ENCODE measurements around the gene ZDHHC14.

Gene ZDHHC14

GRCh38 chr6:157520596-157521361 lies 139.8 kb downstream of the ZDHHC14 start:
- DNase-seq, result no peak

DNA sequence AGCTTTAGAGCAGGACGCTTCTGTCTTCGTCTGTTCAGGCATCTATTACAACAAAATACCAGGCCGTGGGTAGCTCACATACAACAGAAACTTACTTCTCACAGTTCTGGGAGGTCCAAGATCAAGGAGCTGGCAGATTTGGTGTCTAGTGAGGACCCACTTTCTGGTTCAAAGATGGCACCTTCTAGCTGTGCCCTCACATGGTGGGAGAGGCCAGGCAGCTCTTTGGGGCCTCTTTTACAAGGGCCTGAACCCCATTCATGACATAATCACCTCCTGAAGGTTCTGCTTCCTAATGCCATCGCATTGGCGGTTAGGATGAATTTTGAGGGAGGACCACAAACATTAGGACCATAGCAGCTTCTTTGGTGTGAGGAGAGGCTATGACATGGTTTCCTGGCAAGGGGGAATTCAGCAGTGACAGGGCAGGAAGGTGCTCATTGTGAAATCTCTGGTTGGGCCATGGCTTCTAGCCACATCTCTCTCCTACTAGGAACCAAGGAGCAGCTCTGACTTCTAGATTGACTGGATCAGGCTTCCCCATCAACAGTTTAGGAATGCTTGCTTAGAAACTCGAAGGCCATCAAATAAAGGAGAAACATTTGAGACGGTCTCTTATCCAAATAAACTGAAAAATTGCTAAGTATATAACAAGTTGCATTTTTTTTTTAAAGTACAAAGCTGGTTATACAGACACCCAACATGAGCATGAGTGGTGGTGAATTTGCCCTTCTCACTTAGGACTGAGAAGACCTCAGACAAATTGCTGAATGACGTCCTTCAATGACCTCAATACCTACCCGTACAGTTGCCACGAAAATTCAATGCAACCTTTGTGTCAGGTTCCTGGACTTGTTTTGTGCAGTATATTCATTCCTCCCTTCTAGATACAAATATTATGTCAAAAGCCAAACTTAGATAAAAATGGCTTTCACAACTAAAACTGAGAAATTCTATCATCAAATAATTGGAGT lies 140.7 kb downstream of the ZDHHC14 start:
- DNase-seq, result no peak

DNA sequence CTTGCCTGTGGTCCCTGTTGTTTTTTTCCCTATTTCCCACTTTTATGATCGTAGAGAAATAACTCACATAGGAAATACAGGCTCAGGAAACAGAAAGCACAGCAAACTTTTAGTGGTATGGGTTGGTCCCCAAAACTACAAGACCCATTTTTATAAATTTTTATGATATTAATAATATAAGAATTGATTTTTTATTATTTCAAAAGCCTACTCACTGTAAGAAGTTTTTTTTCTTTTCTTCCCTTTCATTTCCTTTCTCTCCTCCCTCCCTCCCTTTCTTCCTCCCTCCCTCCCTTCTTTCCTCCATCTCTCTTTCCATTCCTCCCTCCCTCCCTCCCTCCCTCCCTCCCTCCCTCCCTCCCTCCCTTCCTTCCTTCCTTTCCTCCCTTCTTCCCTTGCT lies 141.5 kb downstream of the ZDHHC14 start:
- DNase-seq, result no peak

DNA sequence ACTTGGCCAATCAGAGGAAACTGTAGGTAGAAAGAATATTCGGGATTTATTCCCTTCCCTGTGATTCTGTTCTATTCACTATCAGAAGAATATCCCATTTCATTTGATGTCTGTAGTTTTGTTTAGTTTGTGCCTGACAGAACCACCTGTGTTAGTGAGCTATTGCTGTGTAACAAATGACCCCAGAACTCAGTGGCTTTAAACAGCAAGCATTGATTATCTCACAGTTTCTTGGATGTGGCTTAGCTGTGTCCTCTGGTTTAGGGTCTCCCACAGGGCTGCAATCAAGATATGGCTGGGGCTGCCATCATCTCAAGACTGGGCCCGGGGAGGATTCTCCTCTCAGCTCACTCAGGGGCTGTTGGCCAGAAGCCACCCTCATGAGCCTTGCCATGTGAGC lies 143.7 kb downstream of the ZDHHC14 start:
- no peak for DNase-seq

GRCh38 chr6:157525292-157525889 lies 144.4 kb downstream of the ZDHHC14 start:
- DNase-seq, result no peak

GRCh38 chr6:157525918-157526425 lies 145.0 kb downstream of the ZDHHC14 start:
- DNase-seq, result no peak

DNA sequence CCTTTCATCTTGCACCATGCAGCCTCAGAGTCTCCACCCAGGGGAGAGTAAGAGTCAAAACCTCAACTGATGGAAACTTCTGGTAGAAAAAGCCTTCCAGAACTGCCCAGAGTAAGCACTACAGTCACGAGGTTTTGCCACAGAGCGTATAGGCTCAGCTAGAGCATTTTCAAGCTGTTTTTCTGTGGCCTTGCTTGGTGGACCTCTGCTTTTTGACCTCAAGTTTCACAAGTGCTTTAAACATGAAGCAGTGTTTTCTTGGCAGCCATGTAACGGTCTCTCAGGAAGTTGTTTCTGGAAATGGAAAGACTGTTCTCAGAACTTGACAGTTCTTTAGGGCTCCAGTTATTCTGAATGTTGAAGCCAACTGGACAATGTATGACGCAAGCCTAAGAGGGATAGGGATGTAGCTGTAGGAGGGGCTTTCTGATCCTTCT lies 146.5 kb downstream of the ZDHHC14 start:
- DNase-seq, result no peak

- DNase-seq, result no peak
Measured at GRCh38 chr6:157528931-157529653, 148.1 kb downstream of the ZDHHC14 start.

DNA sequence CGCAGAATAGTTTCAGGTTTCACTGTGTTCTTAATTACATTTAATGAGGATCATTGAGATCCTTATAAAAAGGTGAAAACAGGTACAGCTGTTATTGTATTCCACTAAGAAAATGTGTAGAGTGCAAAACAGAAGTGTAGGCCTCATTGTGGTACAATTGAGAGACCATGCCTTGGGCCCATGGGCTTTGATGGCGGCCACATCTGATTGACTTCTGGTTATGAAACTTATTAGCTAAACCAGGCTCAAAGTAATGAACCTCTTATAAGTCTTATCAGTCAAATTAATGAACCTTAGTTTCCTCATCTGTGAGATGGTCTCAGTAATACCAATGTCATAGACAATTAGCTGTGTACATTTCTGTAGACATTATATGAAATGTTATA lies 148.7 kb downstream of the ZDHHC14 start:
- DNase-seq, result no peak

GRCh38 chr6:157530126-157530525 lies 149.1 kb downstream of the ZDHHC14 start:
- DNase-seq, result no peak

GRCh38 chr6:157530724-157531168 lies 149.8 kb downstream of the ZDHHC14 start:
- DNase-seq, result no peak

- DNase-seq, result no peak
Measured at GRCh38 chr6:157531169-157531985, 150.4 kb downstream of the ZDHHC14 start.

DNA sequence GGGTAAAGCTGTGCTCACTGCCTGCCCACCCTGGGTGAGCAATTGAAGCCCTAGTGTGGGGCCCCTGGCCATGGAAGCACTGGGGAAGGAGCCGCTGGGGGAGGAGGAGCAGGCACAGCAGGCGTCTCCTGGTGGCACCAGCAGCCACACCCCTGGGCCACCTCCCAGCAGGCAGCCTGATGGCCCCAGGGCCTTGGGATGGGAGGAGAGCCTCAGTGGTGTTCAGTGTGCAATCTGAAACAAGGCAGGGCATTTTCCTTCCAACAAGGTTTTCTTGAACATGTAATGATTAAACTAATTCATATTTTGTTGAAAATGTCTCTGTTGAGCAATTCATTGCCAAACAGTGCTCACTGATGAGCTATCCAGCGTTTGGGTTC lies 151.0 kb downstream of the ZDHHC14 start:
- DNase-seq, result no peak

DNA sequence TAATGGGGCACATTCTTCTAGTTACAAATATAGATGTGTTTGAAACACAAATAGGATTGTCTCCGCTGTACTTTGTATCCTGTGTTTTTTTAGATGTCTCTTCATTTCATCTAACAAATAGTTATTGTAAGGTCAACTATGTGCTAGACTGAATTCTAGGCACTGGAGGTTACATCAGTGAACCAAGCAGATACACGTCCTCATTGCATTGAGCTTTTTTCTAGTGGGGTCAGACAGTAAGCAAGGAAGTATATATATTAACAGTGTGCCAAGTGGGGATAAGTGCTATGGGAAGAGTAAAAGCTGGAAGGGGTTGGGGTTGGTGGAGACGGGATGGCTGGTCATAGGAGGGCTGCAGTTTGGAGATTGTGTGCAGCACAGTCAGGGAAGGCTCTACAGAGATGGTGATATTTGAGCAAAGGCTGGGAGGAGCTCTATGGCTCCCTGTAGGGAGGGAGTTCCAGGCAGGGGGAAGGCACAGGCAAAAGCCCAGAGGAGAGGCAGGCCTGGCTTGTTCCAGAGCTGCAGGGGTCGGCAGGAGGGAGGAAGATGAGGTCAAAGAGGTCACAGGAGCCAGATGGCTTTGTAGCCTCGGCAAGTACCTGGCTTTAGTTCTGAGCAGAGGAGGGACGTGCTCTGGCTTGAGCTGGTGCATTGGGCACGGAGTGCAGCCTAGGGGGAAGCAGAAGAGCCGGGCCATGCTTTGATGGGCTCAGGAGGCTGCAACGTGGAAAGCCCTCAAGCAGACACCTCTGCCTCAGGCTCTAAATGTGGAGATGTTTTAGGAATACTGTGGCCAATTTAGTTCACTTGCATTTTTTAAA lies 152.3 kb downstream of the ZDHHC14 start:
- DNase-seq, result no peak

DNA sequence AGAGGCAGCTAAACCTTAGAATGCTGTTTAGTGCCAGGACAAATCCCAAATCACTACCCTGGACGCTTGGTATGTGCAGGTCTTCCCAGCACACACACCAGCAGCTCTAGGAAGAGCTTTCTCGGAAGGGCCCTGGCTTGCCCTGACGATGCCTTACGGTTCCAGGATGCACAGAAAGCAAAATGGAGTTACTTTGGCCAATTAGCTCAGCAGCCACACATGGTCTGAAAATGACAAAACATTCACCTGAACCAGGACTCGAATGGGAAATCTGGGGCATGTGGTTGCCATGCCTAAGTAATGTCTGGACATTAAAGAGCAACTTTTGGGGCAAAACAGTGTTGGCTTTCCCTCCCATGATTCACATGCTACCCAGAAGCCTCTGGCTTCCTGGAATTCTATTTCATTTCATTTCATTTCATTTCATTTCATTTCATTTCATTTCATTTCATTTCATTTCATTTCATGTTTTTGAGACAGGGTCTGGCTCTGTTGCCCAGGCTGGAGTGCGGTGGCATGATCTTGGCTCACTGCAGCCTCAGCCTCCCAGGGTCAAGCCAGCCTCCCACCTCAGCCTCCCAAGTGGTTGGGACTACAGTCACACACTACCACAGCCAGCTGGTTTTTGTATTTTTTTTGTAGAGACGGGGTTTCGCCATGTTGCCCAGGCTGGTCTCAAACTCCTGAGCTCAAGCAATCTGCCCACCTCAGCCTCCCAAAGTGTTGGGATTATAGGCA lies 153.3 kb downstream of the ZDHHC14 start:
- no peak for DNase-seq

DNA sequence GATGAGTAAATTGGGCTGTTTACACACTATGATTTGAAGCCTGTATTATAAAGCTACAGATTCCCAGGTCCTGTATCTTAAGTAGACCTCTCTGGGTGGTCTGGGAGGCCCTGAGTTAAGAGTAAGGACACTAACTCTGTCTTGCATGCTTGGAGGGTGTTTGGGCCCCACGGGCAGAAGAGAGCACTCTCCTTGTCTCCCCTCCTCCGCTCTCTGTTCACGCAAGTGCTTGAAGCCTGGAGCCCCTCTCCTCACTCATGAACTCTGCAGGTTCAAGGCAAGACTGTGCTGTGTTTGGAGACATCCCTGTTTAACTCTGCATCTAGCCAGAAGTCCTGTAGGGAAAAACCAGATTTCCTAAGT lies 154.0 kb downstream of the ZDHHC14 start:
- no peak for DNase-seq

DNA sequence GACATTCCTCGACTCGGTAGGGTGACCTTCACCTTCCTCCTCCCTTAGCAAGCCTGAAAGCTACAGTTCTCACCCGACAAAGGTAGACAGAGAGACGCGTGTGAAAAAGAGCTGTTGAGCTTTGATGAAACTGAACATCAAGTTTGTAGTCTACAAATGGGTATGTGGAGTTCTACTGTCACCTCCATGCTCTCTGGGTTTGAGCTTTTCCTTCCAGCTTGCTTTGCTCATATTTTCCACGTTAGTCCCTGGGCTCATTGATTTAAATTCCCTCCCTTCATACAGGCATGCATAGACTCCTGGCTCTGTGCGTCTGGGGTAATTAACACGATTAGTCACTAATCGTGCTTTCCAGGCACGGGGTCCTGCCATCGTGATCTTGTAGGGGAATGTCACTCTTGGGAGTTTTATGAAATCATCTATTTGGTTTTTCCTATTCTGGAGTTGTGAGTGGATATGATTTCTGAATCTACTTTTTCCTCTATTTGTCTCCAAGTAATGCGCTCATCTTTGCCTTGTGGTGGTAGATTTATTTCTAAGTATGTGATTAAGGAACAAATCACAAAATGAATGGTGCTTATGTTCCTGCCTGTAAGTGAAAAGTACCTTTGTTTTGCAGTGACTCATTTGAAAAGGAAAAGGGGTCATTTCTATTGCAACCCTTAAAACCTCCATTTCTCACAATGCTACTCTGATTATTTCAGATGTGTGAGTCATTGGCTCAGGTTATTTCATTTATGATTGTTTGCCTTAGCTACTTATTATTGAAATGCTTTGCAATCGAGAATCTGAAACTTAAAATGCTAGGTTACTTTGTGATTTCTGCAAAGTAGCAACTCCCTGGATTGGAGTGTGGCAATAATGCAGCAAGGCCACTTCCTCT lies 154.6 kb downstream of the ZDHHC14 start:
- DNase-seq, result no peak

DNA sequence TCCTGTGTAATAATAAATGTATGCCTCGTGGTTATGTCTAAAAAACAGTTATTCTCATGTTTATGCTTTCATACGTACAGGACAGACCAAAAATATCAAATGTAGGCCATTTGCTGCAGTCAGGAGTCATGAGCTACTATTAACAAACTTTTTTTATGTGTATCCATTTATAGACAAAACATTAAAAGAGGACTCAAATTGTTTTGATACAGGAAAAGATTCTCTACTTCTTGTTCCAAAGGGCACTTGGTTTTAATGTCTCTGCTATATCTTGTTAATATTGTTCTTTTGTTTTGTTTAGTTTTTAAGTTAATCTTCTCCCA lies 155.2 kb downstream of the ZDHHC14 start:
- no peak for DNase-seq

GRCh38 chr6:157537556-157537955 lies 156.6 kb downstream of the ZDHHC14 start:
- DNase-seq, result no peak
